Neural progenitor cell (in vitro differentiated cells): ENCODE measurements around the gene MEF2D.

ENCODE experiments used
- CTCF ChIP-seq: fragments of 200-600 bp; sonication (generic); IDR thresholded peaks from 2 replicates; pipeline ENCODE4 v1.5.1; 2017; ENCODE audit warnings: antibody characterized with exemption, mild to moderate bottlenecking
- EZH2 ChIP-seq: fragments of 200-600 bp; sonication (generic); IDR thresholded peaks from 2 replicates; pipeline ENCODE4 v1.6.1; 2017; ENCODE audit warnings: antibody characterized with exemption, mild to moderate bottlenecking, moderate library complexity
- EZH2phosphoT487 ChIP-seq: fragments of 200-600 bp; sonication (generic); IDR thresholded peaks from 2 replicates; pipeline ENCODE4 v1.6.1; 2017; ENCODE audit warnings: antibody characterized with exemption

GRCh38 chr1:156504821-156505678, 4.5 kb upstream of the MEF2D start:
- TF ChIP-seq CTCF: no peak
- TF ChIP-seq EZH2phosphoT487: no peak
- no peak for TF ChIP-seq EZH2
